BJ (cell line): ENCODE results near the gene NSD1. TPM values are rescaled to one million over a fixed set of nuclear protein-coding genes. Genes with fewer than 3 reads are reported as not detected.

Experiments used
- CTCF ChIA-PET: fragments of 350-600 bp; formaldehyde crosslinking; extraction: SDS; loops from one replicate; lab custom pipeline; 2021; ENCODE audit warnings: antibody characterized with exemption, inconsistent platforms; lab: Yijun Ruan, JAX
- POLR2A ChIA-PET: fragments of 300-600 bp; sonication (Branson Sonifier 250); formaldehyde crosslinking; extraction: SDS; loops from one replicate; lab custom pipeline; 2021; ENCODE audit warnings: antibody characterized with exemption; lab: Charles Lee
- DNase-seq: peaks from one replicate; pipeline ENCODE4 v3.0.0-alpha.2; 2011; ENCODE audit warnings: low read depth
- H3K27me3 ChIP-seq: 2 replicates; pipeline ENCODE4 v1.6.0; 2011; ENCODE audit warnings: low read length; ENCODE audit not compliant: control insufficient read depth, insufficient read depth
- H3K36me3 ChIP-seq: 2 replicates; pipeline ENCODE4 v1.5.1; 2011; ENCODE audit warnings: low read length; ENCODE audit not compliant: control insufficient read depth, insufficient read depth
- H3K4me3 ChIP-seq: 2 replicates; pipeline ENCODE4 v1.5.1; 2011; ENCODE audit warnings: low read depth, mild to moderate bottlenecking, control low read depth, low read length
- CTCF ChIP-seq: IDR thresholded peaks from 2 replicates; pipeline ENCODE4 v1.5.1; 2011; ENCODE audit warnings: low read depth, mild to moderate bottlenecking, control low read depth, inconsistent platforms, low read length, moderate library complexity; ENCODE audit not compliant: insufficient read depth
- polyA plus RNA-seq: library from polyadenylated mRNA; depleted of rRNA; stranded (reverse); fragments of >200 nt; gene quantifications from 2 replicates; pipeline ENCODE4 v1.2.3, GENCODE V29; 2011

The NSD1 gene
- polyA plus RNA-seq, 1 experiment = 15.8 TPM

- DNase-seq = no peak
- no peak overlapping the region for H3K4me3 ChIP-seq
- ChIA-PET POLR2A (no interaction called here), CTCF (interaction anchor here (1.3 kb wide), 1 partner anchor 10 kb away, joined by 4 read pairs; no protein-coding TSS in a partner anchor)
- no peaks in the 10 kb centered on the region for H3K27me3 ChIP-seq
- TF ChIP-seq CTCF = no peak
- H3K36me3 ChIP-seq = no peaks in the 10 kb centered on the region
These were observed 11.0 kb upstream of the NSD1 start for GRCh38 chr5:177122566-177122965.

- Histone ChIP-seq H3K4me3 (no peak overlapping the region), H3K36me3 (no peaks in the 10 kb centered on the region), H3K27me3 (no peaks in the 10 kb centered on the region)
- CTCF ChIA-PET = interaction anchor here (0.6 to 1.3 kb wide), 5 partner anchors 9 to 358 kb away, joined by 3 to 6 read pairs (median 3); no protein-coding TSS in a partner anchor
- DNase-seq = no peak
- POLR2A ChIA-PET = no interaction called here
- TF ChIP-seq CTCF = no peak
These were observed 9.6 kb upstream of the NSD1 start for GRCh38 chr5:177123789-177124485.

- ChIA-PET POLR2A (no interaction called here), CTCF (interaction anchor here (0.6 to 1.3 kb wide), 4 partner anchors 10 to 106 kb away, joined by 3 to 6 read pairs (median 3); no protein-coding TSS in a partner anchor)
- Histone ChIP-seq H3K27me3 (no peaks in the 10 kb centered on the region), H3K36me3 (no peaks in the 10 kb centered on the region), H3K4me3 (no peak overlapping the region)
- TF ChIP-seq CTCF = no peak
- no peak for DNase-seq
These were observed 9.0 kb upstream of the NSD1 start for GRCh38 chr5:177124486-177124991.

GRCh38 chr5:177126771-177127170, 6.8 kb upstream of the NSD1 start:
- POLR2A ChIA-PET = no interaction called here
- no peaks in the 10 kb centered on the region for H3K27me3 ChIP-seq
- DNase-seq = no peak

More at GRCh38 chr5:177126771-177127170, 6.8 kb upstream of the NSD1 start:
- Histone ChIP-seq H3K36me3 (no peaks in the 10 kb centered on the region), H3K4me3 (no peak overlapping the region)
- TF ChIP-seq CTCF = no peak
- CTCF ChIA-PET = interaction anchor here (0.9 to 4.4 kb wide), 3 partner anchors 9 to 16 kb away, joined by 3 to 33 read pairs (median 4); no protein-coding TSS in a partner anchor
